ENCODE measurements around the gene ZNF497. TPM values are rescaled to one million over a fixed set of nuclear protein-coding genes. Genes with fewer than 3 reads are reported as not detected.

Gene ZNF497
- total and polyA plus RNA-seq, 2 of the 8 experiments (the other 6 are each of a cell fraction or from before 2014, with no cell fraction given): 0.93 to 1.4 TPM

DNA sequence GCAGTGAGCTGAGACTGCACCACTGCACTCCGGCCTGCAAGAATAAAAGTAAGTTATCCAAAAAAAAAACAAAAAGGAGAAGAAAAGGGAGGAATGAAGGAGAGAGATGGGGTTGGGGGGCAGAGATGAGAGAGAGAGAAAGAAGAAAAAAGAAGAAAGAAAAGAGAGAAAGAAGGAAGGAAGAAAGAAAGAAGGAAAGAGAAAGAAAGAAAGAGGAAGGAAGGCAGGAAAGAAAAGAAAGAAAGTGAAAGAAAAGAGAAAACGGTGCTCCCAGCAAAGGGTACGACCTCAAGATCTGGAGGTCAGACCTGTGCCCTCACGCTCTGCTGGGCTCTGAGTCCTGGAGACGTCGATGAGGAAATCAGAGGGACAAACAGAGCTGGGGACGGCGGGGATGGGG, 13.0 kb downstream of the ZNF497 start:
- Histone ChIP-seq H4K8ac (ENCODE audit: extremely low read depth, insufficient read depth, low read length) (no peak overlapping the region), H3K27me3 (replicated peaks in 1 of 4; ENCODE audit: control insufficient read depth in 3 of 4, extremely low read depth in 1 of 4, insufficient read depth in 3 of 4, low read length in 3 of 4) (0 out of 7 replicates have a peak, but pooled peaks cover 0 to 3% (median 0%) of the 10 kb centered on the region in 4 experiments), H2AFZ (ENCODE audit: low read length) (no peak overlapping the region), H3K9ac (replicated peaks in 1 of 4; ENCODE audit: extremely low read depth in 1 of 4, low read depth in 3 of 4, low read length in 3 of 4) (no peak overlapping the region), H3K36me3 (ENCODE audit: control insufficient read depth in 2 of 4, insufficient read depth in 4 of 4, low read length in 3 of 4) (no peaks in the 10 kb centered on the region), H3K23me2 (ENCODE audit: low read depth, low read length) (peaks cover 9% of the 10 kb centered on the region), H3K14ac (ENCODE audit: insufficient read length) (no peak overlapping the region), H3K79me1 (ENCODE audit: low read depth, low read length) (no peaks in the 10 kb centered on the region), H4K91ac (replicated peaks; ENCODE audit: insufficient read length, low read length) (no peak overlapping the region), H2BK15ac (ENCODE audit: low read length) (no peak overlapping the region), H2BK12ac (ENCODE audit: low read depth, low read length) (no peak overlapping the region), H2BK120ac (replicated peaks; ENCODE audit: low read depth, low read length) (no peak overlapping the region), H3K18ac (ENCODE audit: extremely low read depth, low read length) (no peak overlapping the region), H3K23ac (ENCODE audit: insufficient read length) (no peak overlapping the region), H4K5ac (ENCODE audit: insufficient read length, low read depth, low read length) (no peak overlapping the region), H2AK5ac (ENCODE audit: low read depth, low read length) (no peak overlapping the region), H3K4me3 (ENCODE audit: extremely low read depth in 1 of 4, insufficient read depth in 2 of 4, low read depth in 3 of 4, low read length in 4 of 4) (no peak overlapping the region), H3K9me3 (ENCODE audit: insufficient read depth in 2 of 2, low read depth in 1 of 2, low read length in 1 of 2) (no peaks in the 10 kb centered on the region), H4K20me1 (replicated peaks in 1 of 2; ENCODE audit: control insufficient read depth in 1 of 2, insufficient read depth in 2 of 2, low read length in 2 of 2) (peaks cover 0 to 3% of the 10 kb centered on the region in 2 experiments), H3K4ac (replicated peaks; ENCODE audit: insufficient read length, low read depth, low read length) (no peak overlapping the region), H3K79me2 (ENCODE audit: control insufficient read depth in 1 of 2, insufficient read depth in 2 of 2, low read length in 2 of 2) (no peaks in the 10 kb centered on the region), H3K4me2 (ENCODE audit: insufficient read depth in 1 of 2, low read depth in 2 of 2, low read length in 2 of 2) (no peak overlapping the region), H3K4me1 (replicated peaks in 1 of 4; ENCODE audit: control insufficient read depth in 3 of 4, insufficient read depth in 4 of 4, low read length in 3 of 4) (no peaks in the 10 kb centered on the region; a peak in 1 of 7 replicates), H3K56ac (replicated peaks; ENCODE audit: insufficient read length, low read depth, low read length) (no peak overlapping the region), H2BK5ac (ENCODE audit: low read depth, low read length) (no peak overlapping the region), H2BK20ac (ENCODE audit: low read length) (no peak overlapping the region), H3K27ac (ENCODE audit: low read depth, low read length) (no peak overlapping the region)
- ChIA-PET POLR2A (ENCODE audit: partially characterized antibody) (interaction anchor here (1.1 to 11.4 kb wide), 2 partner anchors 13 to 117 kb away, joined by 3 to 102 read pairs; partner anchors contain the start of gene ZNF497), CTCF (ENCODE audit: partially characterized antibody) (interaction anchor here (1.0 to 1.7 kb wide), 2 partner anchors 10 to 13 kb away, joined by 3 to 4 read pairs; partner anchors contain the start of gene ZNF497)
- no peak for DNase-seq (ENCODE audit: low read depth in 1 of 2, low spot score in 2 of 2)
- FAIRE-seq: no peak
- WGBS, 2 experiments (ENCODE audit: extremely low coverage in 1 of 2, insufficient coverage in 1 of 2, insufficient read length in 1 of 2, insufficient replicate concordance in 2 of 2, low coverage in 1 of 2, low lambda C conversion rate in 2 of 2, missing lambda C conversion rate in 1 of 2): 88% methylated on average over 8 of the region's 8 CpGs; no CpG with 5 or more reads in 1 of the 2 experiments
- no peak for TF ChIP-seq CHD1 (IDR thresholded peaks at IDR 0.05; ENCODE audit: low read depth, low read length)
- TF ChIP-seq CTBP2 (IDR thresholded peaks at IDR 0.05; ENCODE audit: borderline replicate concordance, insufficient read depth, insufficient read length, low read length): no peak
- TF ChIP-seq SP2 (IDR thresholded peaks at IDR 0.05; ENCODE audit: low read length): no peak
- no peak for TF ChIP-seq YY1 (IDR thresholded peaks at IDR 0.05; ENCODE audit: low read depth, low read length)
- no peak for TF ChIP-seq KDM1A (IDR thresholded peaks at IDR 0.05; ENCODE audit: borderline replicate concordance, low read length)
- TF ChIP-seq CEBPB (IDR thresholded peaks at IDR 0.05; ENCODE audit: low read depth, low read length): no peak
- TF ChIP-seq MAFK (IDR thresholded peaks at IDR 0.05; ENCODE audit: low read depth, low read length): no peak
- no peak for TF ChIP-seq CBX8 (IDR thresholded peaks at IDR 0.05; ENCODE audit: borderline replicate concordance, low read depth, low read length)
- no peak for TF ChIP-seq TCF12 (IDR thresholded peaks at IDR 0.05; ENCODE audit: low read depth, low read length)
- no peak for TF ChIP-seq RFX5 (IDR thresholded peaks at IDR 0.05; ENCODE audit: borderline replicate concordance, low read depth, low read length)
- TF ChIP-seq, protein P1, sequence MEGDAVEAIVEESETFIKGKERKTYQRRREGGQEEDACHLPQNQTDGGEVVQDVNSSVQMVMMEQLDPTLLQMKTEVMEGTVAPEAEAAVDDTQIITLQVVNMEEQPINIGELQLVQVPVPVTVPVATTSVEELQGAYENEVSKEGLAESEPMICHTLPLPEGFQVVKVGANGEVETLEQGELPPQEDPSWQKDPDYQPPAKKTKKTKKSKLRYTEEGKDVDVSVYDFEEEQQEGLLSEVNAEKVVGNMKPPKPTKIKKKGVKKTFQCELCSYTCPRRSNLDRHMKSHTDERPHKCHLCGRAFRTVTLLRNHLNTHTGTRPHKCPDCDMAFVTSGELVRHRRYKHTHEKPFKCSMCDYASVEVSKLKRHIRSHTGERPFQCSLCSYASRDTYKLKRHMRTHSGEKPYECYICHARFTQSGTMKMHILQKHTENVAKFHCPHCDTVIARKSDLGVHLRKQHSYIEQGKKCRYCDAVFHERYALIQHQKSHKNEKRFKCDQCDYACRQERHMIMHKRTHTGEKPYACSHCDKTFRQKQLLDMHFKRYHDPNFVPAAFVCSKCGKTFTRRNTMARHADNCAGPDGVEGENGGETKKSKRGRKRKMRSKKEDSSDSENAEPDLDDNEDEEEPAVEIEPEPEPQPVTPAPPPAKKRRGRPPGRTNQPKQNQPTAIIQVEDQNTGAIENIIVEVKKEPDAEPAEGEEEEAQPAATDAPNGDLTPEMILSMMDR (IDR thresholded peaks at IDR 0.05; ENCODE audit: control extremely low read depth in 1 of 3, insufficient read depth in 1 of 3, low read depth in 1 of 3, low read length in 3 of 3): no peak
- no peak for TF ChIP-seq NRF1 (IDR thresholded peaks at IDR 0.05; ENCODE audit: low read depth, low read length)
- TF ChIP-seq POLR2AphosphoS5 (IDR thresholded peaks at IDR 0.05; ENCODE audit: low read depth, low read length): no peak

Measured in H1 (cell line).